ENCODE results near the gene PRDM15. TPM values are rescaled to one million over a fixed set of nuclear protein-coding genes. Genes with fewer than 3 reads are reported as not detected.

The PRDM15 gene
- total RNA-seq, 1 donor from 2014 or later: 10.2 TPM

GRCh38 chr21:41816583-41817165 lies 62.5 kb downstream of the PRDM15 start:
- peaks cover 5% of the 10 kb centered on the region for H3K9me3 Mint-ChIP-seq (ENCODE audit: unreplicated experiment)
- peak overlapping the region; percentile 57 for H3K27ac Mint-ChIP-seq (ENCODE audit: unreplicated experiment)
- H3K27me3 Mint-ChIP-seq (ENCODE audit: unreplicated experiment): no peaks in the 10 kb centered on the region
- DNase-seq: peak; percentile 78
- TF ChIP-seq, protein P1, sequence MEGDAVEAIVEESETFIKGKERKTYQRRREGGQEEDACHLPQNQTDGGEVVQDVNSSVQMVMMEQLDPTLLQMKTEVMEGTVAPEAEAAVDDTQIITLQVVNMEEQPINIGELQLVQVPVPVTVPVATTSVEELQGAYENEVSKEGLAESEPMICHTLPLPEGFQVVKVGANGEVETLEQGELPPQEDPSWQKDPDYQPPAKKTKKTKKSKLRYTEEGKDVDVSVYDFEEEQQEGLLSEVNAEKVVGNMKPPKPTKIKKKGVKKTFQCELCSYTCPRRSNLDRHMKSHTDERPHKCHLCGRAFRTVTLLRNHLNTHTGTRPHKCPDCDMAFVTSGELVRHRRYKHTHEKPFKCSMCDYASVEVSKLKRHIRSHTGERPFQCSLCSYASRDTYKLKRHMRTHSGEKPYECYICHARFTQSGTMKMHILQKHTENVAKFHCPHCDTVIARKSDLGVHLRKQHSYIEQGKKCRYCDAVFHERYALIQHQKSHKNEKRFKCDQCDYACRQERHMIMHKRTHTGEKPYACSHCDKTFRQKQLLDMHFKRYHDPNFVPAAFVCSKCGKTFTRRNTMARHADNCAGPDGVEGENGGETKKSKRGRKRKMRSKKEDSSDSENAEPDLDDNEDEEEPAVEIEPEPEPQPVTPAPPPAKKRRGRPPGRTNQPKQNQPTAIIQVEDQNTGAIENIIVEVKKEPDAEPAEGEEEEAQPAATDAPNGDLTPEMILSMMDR (IDR thresholded peaks at IDR 0.05; ENCODE audit: partially characterized antibody, unreplicated experiment): peak; percentile 78
- H3K4me3 Mint-ChIP-seq (ENCODE audit: unreplicated experiment): no peak overlapping the region
- H3K4me1 Mint-ChIP-seq (ENCODE audit: low read depth, unreplicated experiment): no peaks in the 10 kb centered on the region
- no peaks in the 10 kb centered on the region for H3K36me3 Mint-ChIP-seq (ENCODE audit: unreplicated experiment)

DNA sequence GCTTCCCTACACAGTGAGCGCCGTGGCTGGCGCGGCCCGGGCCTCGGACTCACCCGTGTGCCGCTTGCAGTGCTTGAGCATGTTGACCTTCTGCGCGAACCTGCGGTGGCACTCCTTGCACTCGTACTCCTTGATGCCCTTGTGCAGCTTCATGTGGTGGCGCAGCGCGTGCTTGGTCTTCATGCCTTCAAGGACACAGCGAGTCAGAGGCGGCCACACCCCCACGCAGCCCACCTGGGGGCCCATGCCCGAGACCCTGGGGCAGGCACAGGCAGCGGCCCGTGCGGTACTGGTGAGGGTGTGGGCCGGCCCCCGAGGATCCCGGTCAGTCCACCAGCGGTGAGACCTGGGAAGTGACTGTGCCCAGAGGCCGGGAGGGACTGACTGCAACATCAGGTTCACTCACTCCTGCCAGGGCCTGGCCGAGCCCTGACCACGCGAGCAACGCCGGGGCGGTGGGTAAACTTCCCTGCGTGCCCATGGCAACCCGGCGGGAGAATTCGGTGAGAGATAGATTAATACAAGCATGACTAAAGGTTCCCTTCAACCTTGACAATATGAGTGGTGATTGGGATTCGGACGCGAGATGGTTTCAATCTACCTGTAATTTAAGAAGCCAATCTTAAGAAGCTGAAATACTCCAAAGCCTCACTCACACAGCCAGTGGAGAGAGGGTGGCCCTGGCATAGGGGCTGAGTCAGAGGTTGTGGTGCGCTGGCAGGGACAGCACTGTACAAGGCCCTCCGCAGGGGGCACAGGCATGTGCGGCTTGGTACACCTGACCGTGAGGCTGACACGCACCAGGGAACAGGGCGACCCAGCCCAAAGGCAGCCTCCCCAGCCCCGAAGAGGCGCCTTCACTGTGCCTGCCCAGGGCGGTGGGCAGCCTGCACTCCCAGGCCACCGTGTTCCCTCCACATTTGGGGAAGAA lies 63.2 kb downstream of the PRDM15 start:
- TF ChIP-seq, protein P1 (IDR thresholded peaks at IDR 0.05; ENCODE audit: partially characterized antibody, unreplicated experiment): no peak
- no peaks in the 10 kb centered on the region for H3K27me3 Mint-ChIP-seq (ENCODE audit: unreplicated experiment)
- peaks cover 2% of the 10 kb centered on the region for H3K36me3 Mint-ChIP-seq (ENCODE audit: unreplicated experiment)
- H3K4me3 Mint-ChIP-seq (ENCODE audit: unreplicated experiment): no peak overlapping the region
- no peak for DNase-seq
- H3K9me3 Mint-ChIP-seq (ENCODE audit: unreplicated experiment): peaks cover 5% of the 10 kb centered on the region
- no peak overlapping the region for H3K27ac Mint-ChIP-seq (ENCODE audit: unreplicated experiment)
- no peaks in the 10 kb centered on the region for H3K4me1 Mint-ChIP-seq (ENCODE audit: low read depth, unreplicated experiment)

DNA sequence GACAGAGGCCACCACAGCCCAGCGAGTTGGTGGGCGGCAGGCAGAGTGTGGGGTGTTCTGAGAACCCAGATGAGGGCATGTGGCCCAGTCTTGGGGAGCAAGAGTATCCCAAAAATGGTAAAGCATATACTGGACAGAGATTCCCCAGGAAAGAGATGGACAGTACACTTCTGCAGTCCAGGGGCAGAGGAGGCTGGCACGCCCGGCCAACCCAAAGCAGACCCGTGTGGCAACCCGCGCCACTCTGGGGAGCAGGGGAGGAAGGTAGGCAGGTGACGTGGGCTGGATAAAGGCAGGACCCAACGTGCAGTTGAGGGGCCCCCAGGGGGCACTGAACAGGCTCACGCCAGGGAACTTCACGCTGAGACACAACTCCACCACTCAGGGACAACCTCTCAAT lies 65.9 kb downstream of the PRDM15 start:
- no peak overlapping the region for H3K4me3 Mint-ChIP-seq (ENCODE audit: unreplicated experiment)
- TF ChIP-seq, protein P1 (IDR thresholded peaks at IDR 0.05; ENCODE audit: partially characterized antibody, unreplicated experiment): no peak
- peaks cover 5% of the 10 kb centered on the region for H3K36me3 Mint-ChIP-seq (ENCODE audit: unreplicated experiment)
- no peaks in the 10 kb centered on the region for H3K4me1 Mint-ChIP-seq (ENCODE audit: low read depth, unreplicated experiment)
- H3K27me3 Mint-ChIP-seq (ENCODE audit: unreplicated experiment): no peaks in the 10 kb centered on the region
- H3K27ac Mint-ChIP-seq (ENCODE audit: unreplicated experiment): no peak overlapping the region
- peaks cover 5% of the 10 kb centered on the region for H3K9me3 Mint-ChIP-seq (ENCODE audit: unreplicated experiment)
- DNase-seq: no peak

DNA sequence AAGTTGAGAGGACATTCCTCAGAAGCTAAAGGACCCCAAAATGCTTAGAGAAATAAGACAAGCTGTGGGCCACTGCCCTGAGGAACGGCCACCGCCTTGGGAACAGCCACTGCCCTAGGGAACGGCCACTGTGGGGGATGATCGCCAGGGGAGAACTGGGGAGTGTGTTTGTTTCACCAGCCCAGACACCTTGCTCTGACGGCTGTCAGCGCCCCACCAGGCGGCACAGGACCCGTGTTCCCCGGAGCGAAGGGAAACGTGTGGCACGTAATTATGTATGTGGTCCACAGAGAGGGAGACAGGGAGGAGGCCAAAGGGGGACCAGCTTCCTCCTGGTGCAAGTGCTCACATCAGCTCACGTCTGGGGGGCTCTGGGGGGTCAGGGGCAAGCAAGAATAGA lies 66.5 kb downstream of the PRDM15 start:
- Mint-ChIP-seq H3K4me1 (ENCODE audit: low read depth, unreplicated experiment) (no peaks in the 10 kb centered on the region), H3K4me3 (ENCODE audit: unreplicated experiment) (no peak overlapping the region), H3K36me3 (ENCODE audit: unreplicated experiment) (peaks cover 5% of the 10 kb centered on the region), H3K27me3 (ENCODE audit: unreplicated experiment) (no peaks in the 10 kb centered on the region), H3K9me3 (ENCODE audit: unreplicated experiment) (peaks cover 5% of the 10 kb centered on the region), H3K27ac (ENCODE audit: unreplicated experiment) (no peak overlapping the region)
- DNase-seq: no peak
- TF ChIP-seq, protein P1 (IDR thresholded peaks at IDR 0.05; ENCODE audit: partially characterized antibody, unreplicated experiment): no peak

- no peak for DNase-seq
- peaks cover 12% of the 10 kb centered on the region for H3K36me3 Mint-ChIP-seq (ENCODE audit: unreplicated experiment)
- H3K27me3 Mint-ChIP-seq (ENCODE audit: unreplicated experiment): no peaks in the 10 kb centered on the region
- H3K27ac Mint-ChIP-seq (ENCODE audit: unreplicated experiment): no peak overlapping the region
- H3K9me3 Mint-ChIP-seq (ENCODE audit: unreplicated experiment): peaks cover 2% of the 10 kb centered on the region
- H3K4me1 Mint-ChIP-seq (ENCODE audit: low read depth, unreplicated experiment): no peaks in the 10 kb centered on the region
- TF ChIP-seq, protein P1 (IDR thresholded peaks at IDR 0.05; ENCODE audit: partially characterized antibody, unreplicated experiment): no peak
- no peak overlapping the region for H3K4me3 Mint-ChIP-seq (ENCODE audit: unreplicated experiment)
Measured at GRCh38 chr21:41810597-41810932, 68.6 kb downstream of the PRDM15 start.
